ENCODE data around the gene OTOF. TPM values are rescaled to one million over a fixed set of nuclear protein-coding genes. Genes with fewer than 3 reads are reported as not detected.

Gene OTOF
- total and polyA plus RNA-seq, 2 of the 13 experiments (the other 11 are each of a cell fraction or from before 2014, with no cell fraction given), result 0.04 TPM; not detected in 1

GRCh38 chr2:26526589-26526988 lies 48.7 kb upstream of the OTOF start:
- no peak overlapping the region for H2AFZ ChIP-seq (ENCODE audit: low read length)
- H3K9ac ChIP-seq (ENCODE audit: insufficient read depth, low read depth, low read length), result no peak overlapping the region
- no peak overlapping the region for H3K4me3 ChIP-seq (replicated peaks in 1 of 3; ENCODE audit: insufficient read depth in 1 of 3, low read depth in 2 of 3, low read length in 3 of 3)
- no peaks in the 10 kb centered on the region for H3K36me3 ChIP-seq (replicated peaks in 1 of 2; ENCODE audit: control insufficient read depth in 1 of 2, insufficient read depth in 2 of 2, low read length in 2 of 2)
- no peak for ATAC-seq
- no peaks in the 10 kb centered on the region for H4K20me1 ChIP-seq (ENCODE audit: insufficient read depth, low read length)
- CTCF ChIA-PET (ENCODE audit: low intra/inter-chr PET ratio, low total read pairs), result no interaction called here
- H3K4me1 ChIP-seq (ENCODE audit: insufficient read depth, low read length), result no peaks in the 10 kb centered on the region
- FAIRE-seq, result no peak
- H3K79me2 ChIP-seq (ENCODE audit: insufficient read depth, low read length), result no peaks in the 10 kb centered on the region
- peaks cover 16 to 63% of the 10 kb centered on the region in 2 experiments; a peak in 3 of 5 replicates for H3K27me3 ChIP-seq (ENCODE audit: control insufficient read depth in 1 of 2, insufficient read depth in 2 of 2, low read length in 2 of 2)
- WGBS (ENCODE audit: low lambda C conversion rate), result 2% methylated on average over 2 of the region's 2 CpGs
- no peaks in the 10 kb centered on the region for H3K9me3 ChIP-seq (ENCODE audit: low read length)
- POLR2A ChIA-PET, result no interaction called here
- in situ Hi-C loops (cut with HindIII; ENCODE audit: extremely low pct_ligation_motif_present, low pct_unique_long_range_greater_than_20kb) (no loop called here), intact Hi-C loops (cut with micrococcal nuclease; ENCODE audit: unreplicated experiment) (no loop called here)
- DNase-seq (ENCODE audit: low spot score), result no peak
- TF ChIP-seq ZNF598 (CRISPR knock-in tag; IDR thresholded peaks at IDR 0.05; ENCODE audit: borderline replicate concordance) (no peak), ZFP82 (CRISPR knock-in tag; IDR thresholded peaks at IDR 0.05; ENCODE audit: borderline replicate concordance) (no peak), MIXL1 (CRISPR knock-in tag; IDR thresholded peaks at IDR 0.05) (no peak), THYN1 (CRISPR knock-in tag; IDR thresholded peaks at IDR 0.05; ENCODE audit: borderline replicate concordance, low read depth) (no peak), THAP9 (CRISPR knock-in tag; IDR thresholded peaks at IDR 0.05; ENCODE audit: borderline replicate concordance) (no peak), ZMYM3 (CRISPR knock-in tag; IDR thresholded peaks at IDR 0.05) (no peak), ZMYM4 (CRISPR knock-in tag; IDR thresholded peaks at IDR 0.05) (no peak), MED1 (CRISPR knock-in tag; IDR thresholded peaks at IDR 0.05) (no peak), CREB3 (CRISPR knock-in tag; IDR thresholded peaks at IDR 0.05) (no peak), ZSCAN20 (CRISPR knock-in tag; IDR thresholded peaks at IDR 0.05; ENCODE audit: borderline replicate concordance) (no peak), SMARCE1 (IDR thresholded peaks at IDR 0.05; ENCODE audit: borderline replicate concordance) (no peak), ZNF7 (CRISPR knock-in tag; IDR thresholded peaks at IDR 0.05) (no peak), NRL (CRISPR knock-in tag; IDR thresholded peaks at IDR 0.05; ENCODE audit: borderline replicate concordance) (no peak)
- TF ChIP-seq, protein P1, sequence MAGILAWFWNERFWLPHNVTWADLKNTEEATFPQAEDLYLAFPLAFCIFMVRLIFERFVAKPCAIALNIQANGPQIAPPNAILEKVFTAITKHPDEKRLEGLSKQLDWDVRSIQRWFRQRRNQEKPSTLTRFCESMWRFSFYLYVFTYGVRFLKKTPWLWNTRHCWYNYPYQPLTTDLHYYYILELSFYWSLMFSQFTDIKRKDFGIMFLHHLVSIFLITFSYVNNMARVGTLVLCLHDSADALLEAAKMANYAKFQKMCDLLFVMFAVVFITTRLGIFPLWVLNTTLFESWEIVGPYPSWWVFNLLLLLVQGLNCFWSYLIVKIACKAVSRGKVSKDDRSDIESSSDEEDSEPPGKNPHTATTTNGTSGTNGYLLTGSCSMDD (CRISPR knock-in tag; IDR thresholded peaks at IDR 0.05), result no peak
- TF ChIP-seq, protein P2, sequence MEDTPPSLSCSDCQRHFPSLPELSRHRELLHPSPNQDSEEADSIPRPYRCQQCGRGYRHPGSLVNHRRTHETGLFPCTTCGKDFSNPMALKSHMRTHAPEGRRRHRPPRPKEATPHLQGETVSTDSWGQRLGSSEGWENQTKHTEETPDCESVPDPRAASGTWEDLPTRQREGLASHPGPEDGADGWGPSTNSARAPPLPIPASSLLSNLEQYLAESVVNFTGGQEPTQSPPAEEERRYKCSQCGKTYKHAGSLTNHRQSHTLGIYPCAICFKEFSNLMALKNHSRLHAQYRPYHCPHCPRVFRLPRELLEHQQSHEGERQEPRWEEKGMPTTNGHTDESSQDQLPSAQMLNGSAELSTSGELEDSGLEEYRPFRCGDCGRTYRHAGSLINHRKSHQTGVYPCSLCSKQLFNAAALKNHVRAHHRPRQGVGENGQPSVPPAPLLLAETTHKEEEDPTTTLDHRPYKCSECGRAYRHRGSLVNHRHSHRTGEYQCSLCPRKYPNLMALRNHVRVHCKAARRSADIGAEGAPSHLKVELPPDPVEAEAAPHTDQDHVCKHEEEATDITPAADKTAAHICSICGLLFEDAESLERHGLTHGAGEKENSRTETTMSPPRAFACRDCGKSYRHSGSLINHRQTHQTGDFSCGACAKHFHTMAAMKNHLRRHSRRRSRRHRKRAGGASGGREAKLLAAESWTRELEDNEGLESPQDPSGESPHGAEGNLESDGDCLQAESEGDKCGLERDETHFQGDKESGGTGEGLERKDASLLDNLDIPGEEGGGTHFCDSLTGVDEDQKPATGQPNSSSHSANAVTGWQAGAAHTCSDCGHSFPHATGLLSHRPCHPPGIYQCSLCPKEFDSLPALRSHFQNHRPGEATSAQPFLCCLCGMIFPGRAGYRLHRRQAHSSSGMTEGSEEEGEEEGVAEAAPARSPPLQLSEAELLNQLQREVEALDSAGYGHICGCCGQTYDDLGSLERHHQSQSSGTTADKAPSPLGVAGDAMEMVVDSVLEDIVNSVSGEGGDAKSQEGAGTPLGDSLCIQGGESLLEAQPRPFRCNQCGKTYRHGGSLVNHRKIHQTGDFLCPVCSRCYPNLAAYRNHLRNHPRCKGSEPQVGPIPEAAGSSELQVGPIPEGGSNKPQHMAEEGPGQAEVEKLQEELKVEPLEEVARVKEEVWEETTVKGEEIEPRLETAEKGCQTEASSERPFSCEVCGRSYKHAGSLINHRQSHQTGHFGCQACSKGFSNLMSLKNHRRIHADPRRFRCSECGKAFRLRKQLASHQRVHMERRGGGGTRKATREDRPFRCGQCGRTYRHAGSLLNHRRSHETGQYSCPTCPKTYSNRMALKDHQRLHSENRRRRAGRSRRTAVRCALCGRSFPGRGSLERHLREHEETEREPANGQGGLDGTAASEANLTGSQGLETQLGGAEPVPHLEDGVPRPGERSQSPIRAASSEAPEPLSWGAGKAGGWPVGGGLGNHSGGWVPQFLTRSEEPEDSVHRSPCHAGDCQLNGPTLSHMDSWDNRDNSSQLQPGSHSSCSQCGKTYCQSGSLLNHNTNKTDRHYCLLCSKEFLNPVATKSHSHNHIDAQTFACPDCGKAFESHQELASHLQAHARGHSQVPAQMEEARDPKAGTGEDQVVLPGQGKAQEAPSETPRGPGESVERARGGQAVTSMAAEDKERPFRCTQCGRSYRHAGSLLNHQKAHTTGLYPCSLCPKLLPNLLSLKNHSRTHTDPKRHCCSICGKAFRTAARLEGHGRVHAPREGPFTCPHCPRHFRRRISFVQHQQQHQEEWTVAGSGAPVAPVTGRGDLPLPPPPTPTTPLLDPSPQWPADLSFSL (CRISPR knock-in tag; IDR thresholded peaks at IDR 0.05), result no peak
- H3K27ac ChIP-seq (ENCODE audit: extremely low read length, insufficient read depth, low read length), result no peak overlapping the region
- H3K4me2 ChIP-seq (ENCODE audit: low read depth, low read length), result no peak overlapping the region
- BruUV-seq (replicated peaks), result no TSS peak

All from HepG2 (cell line).